GM12872 (cell line): ENCODE measurements around the gene SLC25A22.

Experiments
- TF ChIP-seq, protein P1 (sequence below): IDR thresholded peaks from 3 replicates; pipeline ENCODE4 v1.5.1; 2011; ENCODE audit warnings: low read depth, mild to moderate bottlenecking, low read length, moderate library complexity; ENCODE audit not compliant: insufficient read depth

Gene SLC25A22

DNA sequence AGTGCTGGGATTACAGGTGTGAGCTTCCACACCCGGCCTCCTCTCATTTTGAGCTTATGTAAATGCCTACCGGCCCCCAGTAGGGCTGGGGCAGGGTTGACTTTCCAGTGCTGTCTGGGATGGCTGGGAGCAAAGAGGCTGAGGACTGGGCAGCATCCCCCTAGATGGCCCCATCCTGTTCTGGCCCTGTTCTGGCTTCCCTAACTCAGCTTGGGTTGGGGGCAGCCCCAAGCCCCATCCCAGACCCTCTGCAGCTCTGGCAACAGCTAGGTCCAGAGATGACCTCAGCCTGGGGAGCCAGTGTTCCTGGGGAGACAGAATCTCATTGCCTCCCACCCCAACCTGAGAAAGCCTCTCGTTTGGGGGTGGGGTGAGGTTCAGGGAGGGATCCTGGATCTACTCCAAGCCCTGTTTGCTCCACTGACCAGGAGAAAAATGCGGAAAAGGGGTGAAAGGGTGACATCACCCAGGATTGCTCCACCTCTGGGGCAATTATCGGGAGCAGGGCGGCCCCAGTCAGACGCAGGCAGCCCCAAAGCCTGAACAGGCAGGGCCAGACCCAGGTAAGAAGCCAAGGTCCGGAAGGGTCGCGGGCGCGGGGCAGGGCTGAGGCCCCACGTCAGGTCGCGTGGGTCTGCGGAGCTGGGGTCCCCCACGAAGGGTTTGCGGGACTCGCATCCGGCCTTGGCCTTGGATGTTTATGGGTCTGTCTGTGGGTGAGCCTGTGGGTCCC is 20.5 kb upstream of the SLC25A22 start, which contains the start of gene PNPLA2:
PNPLA2 (plus strand) TSS at position 519 of the 733 bp plus-strand sequence. CDS start 805 bp downstream, outside the sequence.
- TF ChIP-seq, protein P1, sequence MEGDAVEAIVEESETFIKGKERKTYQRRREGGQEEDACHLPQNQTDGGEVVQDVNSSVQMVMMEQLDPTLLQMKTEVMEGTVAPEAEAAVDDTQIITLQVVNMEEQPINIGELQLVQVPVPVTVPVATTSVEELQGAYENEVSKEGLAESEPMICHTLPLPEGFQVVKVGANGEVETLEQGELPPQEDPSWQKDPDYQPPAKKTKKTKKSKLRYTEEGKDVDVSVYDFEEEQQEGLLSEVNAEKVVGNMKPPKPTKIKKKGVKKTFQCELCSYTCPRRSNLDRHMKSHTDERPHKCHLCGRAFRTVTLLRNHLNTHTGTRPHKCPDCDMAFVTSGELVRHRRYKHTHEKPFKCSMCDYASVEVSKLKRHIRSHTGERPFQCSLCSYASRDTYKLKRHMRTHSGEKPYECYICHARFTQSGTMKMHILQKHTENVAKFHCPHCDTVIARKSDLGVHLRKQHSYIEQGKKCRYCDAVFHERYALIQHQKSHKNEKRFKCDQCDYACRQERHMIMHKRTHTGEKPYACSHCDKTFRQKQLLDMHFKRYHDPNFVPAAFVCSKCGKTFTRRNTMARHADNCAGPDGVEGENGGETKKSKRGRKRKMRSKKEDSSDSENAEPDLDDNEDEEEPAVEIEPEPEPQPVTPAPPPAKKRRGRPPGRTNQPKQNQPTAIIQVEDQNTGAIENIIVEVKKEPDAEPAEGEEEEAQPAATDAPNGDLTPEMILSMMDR: no peak

- TF ChIP-seq, protein P1: no peak
Observed at GRCh38 chr11:816433-816779, 18.3 kb upstream of the SLC25A22 start.

DNA sequence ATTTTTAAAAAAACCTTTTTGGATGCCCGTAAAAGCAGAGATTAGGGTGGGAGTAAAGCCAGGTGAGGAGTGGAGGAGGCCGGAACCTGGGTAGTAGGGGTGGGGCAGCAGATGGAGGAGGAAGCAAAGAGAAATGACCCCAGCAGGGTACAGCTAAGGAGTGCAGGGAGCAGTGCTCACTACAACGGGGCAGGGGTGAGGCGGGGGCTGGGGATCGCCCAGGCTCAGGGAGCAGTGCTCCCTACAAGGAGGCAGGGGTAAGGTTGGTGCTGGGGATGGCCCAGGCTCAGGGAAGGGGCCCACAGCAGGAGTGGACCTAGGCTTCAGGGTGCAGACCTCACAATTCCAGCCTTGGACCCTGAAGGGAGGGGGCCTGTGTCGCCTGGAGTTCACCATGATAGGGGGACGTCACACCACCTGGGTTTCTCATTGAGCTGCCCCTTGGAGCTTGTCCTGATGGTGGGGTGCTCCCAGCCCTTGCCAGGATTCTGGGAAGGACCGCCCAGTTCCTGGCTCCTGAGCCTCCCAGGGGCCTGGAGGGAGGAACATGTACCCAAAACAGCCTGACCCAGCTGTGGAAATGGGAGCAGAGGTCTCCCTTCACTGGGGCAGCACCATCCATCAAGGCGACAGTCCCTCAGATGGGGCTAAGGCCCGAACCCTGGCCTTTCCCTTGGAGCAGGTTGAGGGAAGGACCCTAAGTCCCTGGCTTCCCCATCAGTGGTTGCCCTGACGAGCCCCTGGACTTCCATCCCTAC is 17.8 kb upstream of the SLC25A22 start:
- TF ChIP-seq, protein P1: no peak

DNA sequence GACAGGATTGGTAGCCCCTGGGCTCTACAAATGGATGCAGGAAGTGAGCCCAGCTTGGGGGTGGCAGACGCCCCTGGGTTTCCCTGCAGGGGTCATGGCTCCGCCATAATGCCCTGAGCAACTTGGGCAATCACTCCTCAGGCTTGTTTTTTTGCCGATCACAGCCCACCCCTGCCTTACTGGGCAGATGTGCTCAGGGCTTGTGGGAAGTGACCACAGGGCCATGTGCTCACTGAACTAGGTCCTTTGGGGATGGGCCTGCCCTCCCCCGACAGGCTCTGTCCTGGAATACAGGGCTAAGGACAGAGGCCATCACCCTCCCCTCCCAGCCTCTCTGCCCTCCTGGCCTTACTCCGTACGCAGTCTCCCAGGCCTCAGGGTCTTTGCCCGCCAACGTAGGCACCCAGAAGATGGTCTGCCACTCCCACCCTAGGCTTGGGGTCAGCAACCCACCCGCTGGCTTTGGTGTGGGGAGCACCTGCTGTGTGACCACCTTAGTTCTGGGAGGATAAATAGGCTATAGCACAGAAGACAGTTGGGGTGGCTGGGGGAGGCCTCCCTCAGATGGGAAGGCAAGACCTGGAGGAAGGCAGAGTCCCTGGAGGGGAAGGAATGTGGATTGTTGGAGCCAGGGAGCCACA is 15.5 kb upstream of the SLC25A22 start:
- TF ChIP-seq, protein P1: no peak

DNA sequence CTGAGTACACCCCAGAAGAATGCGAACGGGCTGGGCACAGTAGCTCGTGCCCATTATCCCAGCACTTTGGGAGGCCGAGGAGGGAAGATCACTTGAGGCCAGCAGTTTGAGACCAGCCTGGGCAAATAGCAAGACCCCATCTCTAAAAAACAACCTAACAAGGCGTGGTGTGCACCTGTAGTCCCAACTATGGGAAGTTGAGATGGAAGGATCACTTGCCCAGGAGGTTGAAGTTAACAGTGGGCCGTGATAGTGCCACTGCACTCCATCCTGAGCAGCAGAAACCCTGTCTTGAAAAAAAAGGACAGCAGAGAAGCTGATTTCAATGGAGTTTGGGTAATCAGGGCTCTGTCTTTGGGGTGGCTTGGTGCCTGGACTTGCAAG is 15.0 kb upstream of the SLC25A22 start:
- TF ChIP-seq, protein P1: no peak

- TF ChIP-seq, protein P1: no peak
Observed at GRCh38 chr11:812390-812789, 14.3 kb upstream of the SLC25A22 start.
